Activated CD8-positive, alpha-beta memory T cell treated with anti-CD3 and anti-CD28 coated beads, Interleukin-2, amount 10 ng/mL, durations not matched to agents 7 days and 5 days (primary cell): ENCODE data around the gene PGP. TPM values are rescaled to one million over a fixed set of nuclear protein-coding genes. Genes with fewer than 3 reads are reported as not detected.
"Not testable (repeated sequence)": the region's sequence is repeated elsewhere in the genome, so short reads cannot be mapped to it uniquely, and the experiment has no call there.

Source experiments
- ATAC-seq: fragments of 150-1000 bp; cut with Tn5 transposase; one replicate; pipeline ENCODE4 v1.10.0; 2021; ENCODE audit warnings: moderate library complexity
- CTCF ChIA-PET: fragments of 350-600 bp; sonication (Branson Sonifier 250); formaldehyde crosslinking; loops from one replicate; lab custom pipeline; 2021; ENCODE audit warnings: antibody characterized with exemption; lab: Charles Lee
- DNase-seq: peaks from one replicate; pipeline ENCODE4 v3.0.0-alpha.2; 2020
- H3K27ac Mint-ChIP-seq: one replicate; pipeline ENCODE4 v1.8.0; 2021; ENCODE audit warnings: mild to moderate bottlenecking, mixed read lengths
- H3K27me3 Mint-ChIP-seq: one replicate; pipeline ENCODE4 v1.8.0; 2021; ENCODE audit warnings: mixed read lengths
- H3K36me3 Mint-ChIP-seq: one replicate; pipeline ENCODE4 v1.8.0; 2021; ENCODE audit warnings: mild to moderate bottlenecking, mixed read lengths
- H3K4me1 Mint-ChIP-seq: one replicate; pipeline ENCODE4 v1.8.0; 2021; ENCODE audit warnings: mixed read lengths
- H3K4me3 Mint-ChIP-seq: one replicate; pipeline ENCODE4 v1.8.0; 2021; ENCODE audit warnings: mild to moderate bottlenecking, moderate library complexity, mixed read lengths
- H3K9me3 Mint-ChIP-seq: one replicate; pipeline ENCODE4 v1.8.0; 2022; ENCODE audit warnings: low read depth, mixed read lengths
- total RNA-seq, 2 experiments: library from RNA; stranded (reverse); gene quantifications; one replicate each; pipeline ENCODE4 v1.2.3, GENCODE V29; 2021

PGP gene, protein sequence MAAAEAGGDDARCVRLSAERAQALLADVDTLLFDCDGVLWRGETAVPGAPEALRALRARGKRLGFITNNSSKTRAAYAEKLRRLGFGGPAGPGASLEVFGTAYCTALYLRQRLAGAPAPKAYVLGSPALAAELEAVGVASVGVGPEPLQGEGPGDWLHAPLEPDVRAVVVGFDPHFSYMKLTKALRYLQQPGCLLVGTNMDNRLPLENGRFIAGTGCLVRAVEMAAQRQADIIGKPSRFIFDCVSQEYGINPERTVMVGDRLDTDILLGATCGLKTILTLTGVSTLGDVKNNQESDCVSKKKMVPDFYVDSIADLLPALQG
- total RNA-seq = 10 to 100 TPM; 29.8 to 34.8 TPM

DNA sequence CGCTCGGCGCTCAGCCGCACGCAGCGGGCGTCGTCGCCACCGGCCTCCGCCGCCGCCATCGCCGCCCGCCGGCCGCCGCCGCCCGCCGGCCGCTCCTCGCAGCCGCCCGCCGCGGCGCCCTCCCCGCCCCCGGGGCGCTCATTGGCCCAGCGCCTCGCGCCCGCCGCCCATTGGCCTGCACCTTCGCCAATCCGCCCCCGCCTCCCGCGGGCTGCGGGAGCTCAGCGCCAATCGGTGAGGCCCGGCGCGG is at the start of gene PGP:
Gene PGP (minus strand): TSS at position 122 of the 250 bp plus-strand sequence. CDS start 63 bp downstream, at position 59.
- Mint-ChIP-seq H3K9me3 (no peaks in the 10 kb centered on the region), H3K27ac (peak within 1 kb of the TSS; percentile 91), H3K4me1 (peaks cover 22% of the 10 kb centered on the region), H3K36me3 (peaks cover 6% of the 10 kb centered on the region), H3K27me3 (no peaks in the 10 kb centered on the region), H3K4me3 (peak within 1 kb of the TSS; percentile 89)
- ATAC-seq = peak; percentile 96
- CTCF ChIA-PET = interaction anchor here (0.6 to 1.6 kb wide), 9 partner anchors 8 to 74 kb away, joined by 3 to 9 read pairs (median 3); partner anchors contain the start of gene ECI1
- DNase-seq = no peak

DNA sequence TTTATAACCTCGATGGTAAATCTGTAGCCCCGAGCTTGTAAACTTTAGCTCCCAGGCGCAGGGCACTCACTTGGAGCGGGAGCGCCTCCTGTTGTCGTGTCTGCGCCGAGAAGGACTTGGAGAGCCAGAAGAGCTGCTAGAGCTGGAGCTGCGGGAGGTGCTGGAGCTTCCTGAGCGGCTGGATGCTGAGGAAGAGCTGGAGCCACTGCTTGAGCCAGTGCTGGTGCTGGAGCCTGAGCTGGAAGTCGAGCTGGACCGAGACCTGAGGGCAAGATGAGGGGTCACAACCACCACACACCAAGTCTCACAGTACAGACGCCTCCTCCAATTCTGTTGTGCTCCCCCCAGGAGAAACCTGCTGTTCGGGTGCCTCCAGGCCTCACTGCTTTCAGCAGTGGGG is 48.4 kb upstream of the PGP start:
- H3K27me3 Mint-ChIP-seq, H3K4me3 Mint-ChIP-seq, DNase-seq, H3K27ac Mint-ChIP-seq, H3K9me3 Mint-ChIP-seq, ATAC-seq: not testable (repeated sequence)
- Mint-ChIP-seq H3K36me3 (peaks cover 60% of the 10 kb centered on the region), H3K4me1 (peaks cover 28% of the 10 kb centered on the region)
- CTCF ChIA-PET = interaction anchor here (1.3 to 1.6 kb wide), 2 partner anchors 9 to 11 kb away, joined by 3 to 5 read pairs; partner anchors contain the start of gene ECI1

DNA sequence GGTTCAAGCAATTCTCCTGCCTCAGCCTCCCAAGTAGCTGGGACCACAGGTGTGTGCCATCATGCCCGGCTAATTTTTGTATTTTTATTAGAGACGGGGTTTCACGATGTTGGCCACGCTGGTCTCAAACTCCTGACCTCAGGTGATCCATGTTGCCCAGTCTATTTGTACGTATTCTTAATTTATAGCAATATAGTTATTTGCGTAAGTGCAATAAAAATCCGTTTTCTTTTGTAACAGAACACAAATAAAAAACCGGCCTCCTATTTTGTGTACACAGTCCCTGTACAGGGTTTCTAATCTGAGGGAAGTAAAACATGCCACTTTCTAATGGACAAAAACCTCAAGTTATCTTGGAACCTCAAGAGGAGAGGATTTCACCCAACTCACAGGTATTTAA is 45.6 kb upstream of the PGP start:
- Mint-ChIP-seq H3K4me1 (peaks cover 13% of the 10 kb centered on the region), H3K9me3 (no peaks in the 10 kb centered on the region), H3K27ac (no peak overlapping the region), H3K27me3 (no peaks in the 10 kb centered on the region), H3K4me3 (no peak overlapping the region), H3K36me3 (peaks cover 70% of the 10 kb centered on the region)
- ATAC-seq = no peak
- CTCF ChIA-PET = interaction anchor here (0.7 to 0.8 kb wide), 2 partner anchors 9 to 13 kb away, joined by 3 read pairs; partner anchors contain the start of gene ECI1
- no peak for DNase-seq

DNA sequence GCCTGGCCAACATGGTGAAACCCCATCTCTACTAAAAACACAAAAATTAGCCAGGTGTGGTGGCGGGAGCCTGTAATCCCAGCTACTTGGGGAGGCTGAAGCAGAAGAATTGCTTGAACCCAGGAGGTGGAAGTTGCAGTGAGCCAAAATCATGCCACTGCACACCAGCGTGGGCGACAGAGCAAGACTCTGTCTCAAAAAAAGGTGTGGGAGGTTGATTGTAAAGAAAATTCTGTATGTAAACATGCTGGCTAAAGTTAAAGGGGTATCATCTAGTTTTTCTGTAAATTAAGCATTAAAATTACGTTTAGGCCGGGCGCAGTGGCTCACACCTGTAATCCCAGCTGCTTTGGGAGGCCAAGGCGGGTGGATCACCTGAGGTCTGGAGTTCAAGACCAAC is 43.9 kb upstream of the PGP start:
- H3K27ac Mint-ChIP-seq, H3K4me1 Mint-ChIP-seq, DNase-seq, H3K9me3 Mint-ChIP-seq, H3K4me3 Mint-ChIP-seq, ATAC-seq, H3K27me3 Mint-ChIP-seq: not testable (repeated sequence)
- peaks cover 68% of the 10 kb centered on the region for H3K36me3 Mint-ChIP-seq
- CTCF ChIA-PET = interaction anchor here (0.9 to 1.7 kb wide), 3 partner anchors 43 to 242 kb away, joined by 3 to 4 read pairs (median 4); partner anchors contain the start of gene ABCA3

DNA sequence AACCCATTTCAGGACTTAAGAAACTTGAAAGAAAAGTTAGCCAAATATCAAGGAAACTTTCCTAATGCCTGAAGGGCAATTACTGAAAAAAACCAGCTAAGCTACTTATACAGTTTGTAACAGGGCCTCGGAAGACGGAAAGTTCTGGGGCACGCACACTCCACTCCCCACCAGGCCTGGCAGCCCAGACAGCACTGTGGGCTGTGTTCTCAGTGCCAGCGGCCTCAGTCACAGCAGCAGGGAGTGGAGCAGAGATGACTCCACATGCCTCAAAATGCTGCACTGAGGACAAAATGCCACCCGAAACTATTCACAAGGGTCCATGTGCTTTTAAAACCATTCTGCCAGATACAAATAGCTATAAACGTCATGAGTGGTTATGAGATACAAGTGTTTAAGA is 43.1 kb upstream of the PGP start:
- no peak overlapping the region for H3K27ac Mint-ChIP-seq
- peaks cover 3% of the 10 kb centered on the region for H3K4me1 Mint-ChIP-seq
- no peak overlapping the region for H3K4me3 Mint-ChIP-seq
- no peak for ATAC-seq
- DNase-seq = no peak
- H3K27me3 Mint-ChIP-seq = no peaks in the 10 kb centered on the region
- H3K36me3 Mint-ChIP-seq = peaks cover 69% of the 10 kb centered on the region
- no peaks in the 10 kb centered on the region for H3K9me3 Mint-ChIP-seq
- CTCF ChIA-PET = interaction anchor here (0.9 to 1.7 kb wide), 3 partner anchors 42 to 243 kb away, joined by 3 to 4 read pairs (median 4); partner anchors contain the start of gene ABCA3

DNA sequence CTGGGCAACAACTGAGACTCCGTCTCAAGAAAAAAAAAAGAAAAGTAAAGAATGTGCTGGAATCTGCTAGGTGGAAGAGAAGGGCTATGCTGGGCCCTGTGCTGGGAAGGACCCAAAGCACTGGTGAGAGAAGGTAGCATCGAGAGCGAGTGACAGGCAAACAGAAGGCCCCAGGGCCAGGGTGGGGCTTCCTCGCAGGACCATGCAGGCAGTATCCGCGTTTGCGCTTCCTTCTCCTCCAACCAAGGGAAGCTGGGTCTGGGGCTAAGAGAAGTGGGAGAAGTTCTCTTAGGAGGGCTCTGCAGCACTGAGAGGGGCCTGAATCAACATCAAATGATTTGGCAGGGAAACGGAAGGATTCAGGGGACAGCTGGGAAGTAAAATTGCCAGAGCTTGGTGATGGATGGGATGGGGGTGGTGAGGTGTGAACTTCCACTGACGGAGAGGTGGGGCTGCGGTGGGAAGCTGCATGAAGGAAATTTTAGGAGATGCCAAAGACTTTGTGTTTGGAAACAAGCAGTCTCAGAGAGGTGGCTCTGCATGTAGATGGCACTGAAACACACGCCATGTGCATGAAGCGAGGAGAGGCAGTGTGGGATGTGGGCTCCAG is 42.0 kb upstream of the PGP start:
- ATAC-seq (no peak), DNase-seq (no peak)
- Mint-ChIP-seq H3K27me3 (no peaks in the 10 kb centered on the region), H3K4me1 (peaks cover 4% of the 10 kb centered on the region), H3K27ac (no peak overlapping the region), H3K36me3 (peaks cover 63% of the 10 kb centered on the region), H3K4me3 (no peak overlapping the region), H3K9me3 (no peaks in the 10 kb centered on the region)
- CTCF ChIA-PET = no interaction called here

DNA sequence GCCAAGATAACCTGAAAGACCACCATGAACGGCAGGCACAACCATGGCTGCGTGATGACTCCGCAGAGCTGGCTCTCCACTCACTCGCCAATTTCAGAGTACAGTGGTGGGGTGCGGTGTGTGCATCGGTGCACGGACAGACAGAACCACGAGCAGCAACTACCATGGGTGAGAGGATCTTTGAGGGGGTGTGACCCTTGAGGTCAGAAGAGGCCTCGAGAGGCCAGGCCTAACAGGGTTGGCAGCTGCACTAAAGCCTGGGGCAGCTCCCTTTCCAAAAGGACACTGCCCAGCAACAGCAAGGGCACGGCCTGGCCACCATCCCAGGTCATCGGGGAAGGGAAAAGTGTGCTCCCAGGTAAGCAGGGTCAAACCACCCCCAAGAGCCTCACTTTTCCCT is 38.7 kb upstream of the PGP start:
- Mint-ChIP-seq H3K27ac (peak overlapping the region; percentile 36), H3K36me3 (peaks cover 47% of the 10 kb centered on the region)

DNA sequence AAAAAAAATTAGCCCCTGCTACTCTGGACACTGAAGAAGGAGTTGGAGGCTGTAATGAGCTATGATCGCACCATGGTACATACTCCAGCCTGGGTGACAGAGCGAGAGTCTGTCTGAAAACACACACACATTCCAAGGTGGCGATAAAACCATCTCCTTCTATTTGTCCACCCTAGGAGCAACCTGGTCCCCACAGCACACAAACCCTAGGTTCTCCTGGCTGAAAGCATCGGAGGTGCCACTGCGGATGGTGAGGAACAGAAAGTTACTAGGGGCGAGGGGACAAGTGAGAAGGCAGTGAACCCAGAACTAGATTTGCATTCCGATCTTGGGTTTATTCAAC is 38.1 kb upstream of the PGP start:
- DNase-seq (no peak), ATAC-seq (no peak)
- no peaks in the 10 kb centered on the region for H3K9me3 Mint-ChIP-seq
- peaks cover 11% of the 10 kb centered on the region for H3K4me1 Mint-ChIP-seq
- H3K36me3 Mint-ChIP-seq = peaks cover 43% of the 10 kb centered on the region
- CTCF ChIA-PET = interaction anchor here (1.2 to 4.1 kb wide), 8 partner anchors 11 to 261 kb away, joined by 3 to 18 read pairs (median 6); partner anchors contain the start of genes ATP6V0C and RNPS1
- H3K4me3 Mint-ChIP-seq = peak overlapping the region; percentile 26
- peak overlapping the region; percentile 36 for H3K27ac Mint-ChIP-seq
- no peaks in the 10 kb centered on the region for H3K27me3 Mint-ChIP-seq

More for the DNA sequence above, 38.7 kb upstream of the PGP start:
- no peaks in the 10 kb centered on the region for H3K27me3 Mint-ChIP-seq
- DNase-seq (no peak), ATAC-seq (no peak)
- H3K4me3 Mint-ChIP-seq = no peak overlapping the region
- CTCF ChIA-PET = interaction anchor here (0.7 to 4.1 kb wide), 3 partner anchors 9 to 27 kb away, joined by 3 to 18 read pairs (median 8); no protein-coding TSS in a partner anchor
- H3K9me3 Mint-ChIP-seq = no peaks in the 10 kb centered on the region
- peaks cover 11% of the 10 kb centered on the region for H3K4me1 Mint-ChIP-seq

DNA sequence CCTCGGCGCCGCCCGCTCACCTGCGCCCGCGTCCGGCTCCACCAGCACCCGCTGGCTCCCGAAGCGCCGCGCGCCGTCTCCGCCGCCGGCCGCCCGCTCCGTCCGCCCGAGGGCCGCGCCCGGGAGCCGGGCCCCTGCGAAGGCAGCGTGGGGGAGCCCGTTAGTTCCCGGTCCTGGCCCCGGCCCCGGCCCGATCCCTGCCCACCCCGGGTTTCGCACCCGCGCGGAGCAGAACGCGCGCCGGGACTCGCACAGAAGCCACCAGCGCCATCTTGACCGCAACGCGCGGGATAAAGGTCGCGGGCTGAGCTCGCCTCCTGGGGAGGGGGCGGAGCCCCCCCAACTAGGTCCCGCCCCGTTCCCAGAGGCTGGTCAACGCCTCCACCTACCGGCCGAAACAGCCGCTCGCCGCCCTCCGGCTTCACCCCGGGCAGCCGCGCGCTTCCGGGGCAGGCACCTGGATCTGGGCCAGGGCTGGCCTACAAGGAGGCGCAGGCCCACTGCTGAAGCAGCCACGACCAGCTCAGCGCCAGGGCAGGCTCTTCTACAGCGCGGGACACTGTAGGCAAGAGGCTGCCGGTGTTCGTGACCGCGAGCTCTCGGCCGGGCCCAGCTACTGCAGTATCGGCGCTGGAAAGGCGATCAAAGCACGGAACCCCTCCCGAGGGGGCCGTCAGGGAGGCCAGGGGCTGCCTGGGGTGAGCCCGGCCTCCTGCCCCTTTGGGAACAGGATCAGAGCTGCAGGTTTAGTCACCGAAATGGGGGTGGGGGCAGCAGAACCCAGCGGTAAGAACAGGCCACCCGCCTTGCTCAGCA is 36.9 kb upstream of the PGP start, which contains the start of gene ECI1:
Gene ECI1 (minus strand): TSS at position 292 of the 816 bp plus-strand sequence. CDS start 21 bp downstream, at position 271.
- no peaks in the 10 kb centered on the region for H3K27me3 Mint-ChIP-seq
- H3K36me3 Mint-ChIP-seq = peaks cover 33% of the 10 kb centered on the region
- H3K4me3 Mint-ChIP-seq = peak within 1 kb of the TSS; percentile 89
- no peaks in the 10 kb centered on the region for H3K9me3 Mint-ChIP-seq
- ATAC-seq (peak; percentile 92), DNase-seq (peak; percentile 93)
- peaks cover 11% of the 10 kb centered on the region for H3K4me1 Mint-ChIP-seq
- CTCF ChIA-PET = interaction anchor here (0.6 to 4.1 kb wide), 27 partner anchors 9 to 617 kb away, joined by 3 to 20 read pairs (median 4); partner anchors contain the start of genes ATP6V0C, MLST8, MSRB1 and RNPS1
- peak within 1 kb of the TSS; percentile 91 for H3K27ac Mint-ChIP-seq

DNA sequence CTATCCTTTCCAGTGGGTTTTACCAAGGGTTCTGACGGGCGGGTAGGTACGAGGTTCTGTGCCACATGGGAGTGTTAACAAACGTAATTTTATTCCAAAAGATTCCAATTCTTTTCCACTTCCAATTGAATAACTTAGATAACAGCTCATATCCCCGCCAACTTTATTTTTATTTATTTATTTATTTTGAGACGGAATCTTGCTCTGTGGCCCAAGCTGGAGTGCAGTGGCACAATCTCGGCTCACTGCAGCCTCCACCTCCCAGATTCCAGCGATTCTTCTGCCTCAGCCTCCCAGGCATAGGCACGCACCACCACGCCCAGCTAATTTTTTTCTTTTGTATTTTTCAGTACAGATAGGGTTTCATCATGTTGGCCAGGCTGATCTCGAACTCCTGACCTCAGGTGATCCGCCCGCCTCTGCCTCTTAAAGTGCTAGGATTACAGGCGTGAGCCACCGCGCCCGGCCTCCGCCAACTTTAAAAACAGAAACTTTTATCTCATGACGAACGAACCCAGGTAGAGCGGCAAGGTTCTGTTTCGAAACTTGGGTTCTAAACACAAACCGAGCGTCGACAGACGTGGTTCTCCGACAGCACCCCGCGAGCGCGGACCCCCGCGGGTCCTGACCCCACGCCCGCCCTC is 36.1 kb upstream of the PGP start:
- H3K9me3 Mint-ChIP-seq = no peaks in the 10 kb centered on the region
- peak overlapping the region; percentile 89 for H3K4me3 Mint-ChIP-seq
- peak overlapping the region; percentile 91 for H3K27ac Mint-ChIP-seq
- no peak for ATAC-seq
- CTCF ChIA-PET = interaction anchor here (0.7 to 4.1 kb wide), 19 partner anchors 10 to 308 kb away, joined by 3 to 20 read pairs (median 5); partner anchors contain the start of genes MLST8, MSRB1, RNPS1 and TRAF7
- H3K4me1 Mint-ChIP-seq = peaks cover 11% of the 10 kb centered on the region
- H3K36me3 Mint-ChIP-seq = peaks cover 30% of the 10 kb centered on the region
- H3K27me3 Mint-ChIP-seq = no peaks in the 10 kb centered on the region
- DNase-seq = peak; percentile 51

DNA sequence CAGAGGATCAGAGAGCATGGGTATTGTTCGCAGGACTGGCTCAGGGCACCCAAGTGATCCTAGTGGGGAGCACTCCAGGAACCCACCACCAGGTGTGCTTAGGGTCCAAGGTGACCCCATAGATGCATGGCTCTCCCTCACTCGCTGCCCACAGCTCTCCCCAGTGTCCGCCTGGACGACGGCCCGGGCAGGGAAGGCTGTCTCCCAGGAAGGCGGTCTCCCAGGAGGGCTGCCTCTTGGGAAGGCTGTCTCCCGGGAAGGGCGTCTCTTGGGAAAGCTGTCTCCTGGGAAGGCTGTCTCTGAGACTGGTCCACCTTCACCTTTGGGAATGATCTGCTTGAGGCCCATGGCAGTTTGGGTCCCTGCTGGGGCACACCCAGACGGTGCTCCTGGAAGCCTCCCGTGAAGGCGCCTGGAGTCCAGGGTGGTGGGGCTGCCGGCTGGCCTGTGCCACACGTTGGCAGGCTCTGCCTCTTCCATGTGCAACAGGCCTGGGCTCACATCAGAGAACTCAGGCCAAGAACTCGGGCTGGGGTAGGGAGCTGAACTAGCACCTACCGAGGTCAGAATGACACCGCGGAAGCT is 31.8 kb upstream of the PGP start:
- H3K9me3 Mint-ChIP-seq = no peaks in the 10 kb centered on the region
- H3K27me3 Mint-ChIP-seq = no peaks in the 10 kb centered on the region
- peaks cover 8% of the 10 kb centered on the region for H3K4me1 Mint-ChIP-seq
- CTCF ChIA-PET = no interaction called here
- DNase-seq (no peak), ATAC-seq (no peak)
- H3K36me3 Mint-ChIP-seq = peaks cover 7% of the 10 kb centered on the region
- no peak overlapping the region for H3K27ac Mint-ChIP-seq
- no peak overlapping the region for H3K4me3 Mint-ChIP-seq
